ENCODE results near the gene BACE1. TPM values are rescaled to one million over a fixed set of nuclear protein-coding genes. Genes with fewer than 3 reads are reported as not detected.

BACE1 gene
- total and polyA plus RNA-seq, 2 of the 13 experiments (the other 11 are each of a cell fraction or from before 2014, with no cell fraction given): 7.5 to 17.9 TPM

DNA sequence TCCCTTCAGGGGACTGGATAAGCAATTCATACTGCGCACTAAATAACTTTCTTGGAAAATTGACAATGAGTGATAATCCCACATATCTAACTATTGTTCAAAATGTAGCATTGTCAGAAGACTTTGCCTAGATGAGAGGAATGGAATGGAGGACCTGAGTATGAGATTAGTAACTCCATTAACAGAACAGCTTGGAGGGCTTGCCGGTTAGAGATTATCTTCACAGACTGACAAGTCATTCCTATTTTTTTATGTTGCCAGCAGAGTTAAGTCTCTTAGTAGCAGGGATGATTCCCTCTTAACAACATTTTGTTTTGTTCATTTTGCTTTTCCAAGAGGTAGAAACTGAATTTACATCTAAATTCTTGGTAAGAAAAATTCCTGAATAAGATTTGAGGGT is 32.0 kb downstream of the BACE1 start:
- POLR2A ChIA-PET: interaction anchor here (1.1 kb wide), 1 partner anchor 16 kb away, joined by 3 read pairs; no protein-coding TSS in a partner anchor
- Histone ChIP-seq H3K4me2 (ENCODE audit: low read depth, low read length) (no peak overlapping the region), H3K27me3 (ENCODE audit: control insufficient read depth in 1 of 2, insufficient read depth in 2 of 2, low read length in 2 of 2) (no peaks in the 10 kb centered on the region), H2AFZ (ENCODE audit: low read length) (no peak overlapping the region), H3K4me1 (ENCODE audit: insufficient read depth, low read length) (no peaks in the 10 kb centered on the region), H3K9ac (ENCODE audit: insufficient read depth, low read depth, low read length) (no peak overlapping the region), H3K4me3 (replicated peaks in 1 of 3; ENCODE audit: insufficient read depth in 1 of 3, low read depth in 2 of 3, low read length in 3 of 3) (no peak overlapping the region), H3K27ac (ENCODE audit: extremely low read length, insufficient read depth, low read length) (no peak overlapping the region), H4K20me1 (ENCODE audit: insufficient read depth, low read length) (no peaks in the 10 kb centered on the region), H3K9me3 (ENCODE audit: low read length) (no peaks in the 10 kb centered on the region), H3K36me3 (replicated peaks in 1 of 2; ENCODE audit: control insufficient read depth in 1 of 2, insufficient read depth in 2 of 2, low read length in 2 of 2) (peaks cover 11 to 54% of the 10 kb centered on the region in 2 experiments), H3K79me2 (ENCODE audit: insufficient read depth, low read length) (no peaks in the 10 kb centered on the region)
- WGBS (ENCODE audit: low lambda C conversion rate): 98% methylated on average over 2 of the region's 2 CpGs
- intact Hi-C loops (cut with micrococcal nuclease; ENCODE audit: unreplicated experiment) (no loop called here), in situ Hi-C loops (cut with HindIII; ENCODE audit: extremely low pct_ligation_motif_present, low pct_unique_long_range_greater_than_20kb) (no loop called here)
- TF ChIP-seq NFE2L2 (IDR thresholded peaks at IDR 0.05; ENCODE audit: low read length): no peak
- no peak for TF ChIP-seq ZMYM3 (CRISPR knock-in tag; IDR thresholded peaks at IDR 0.05)
- no peak for TF ChIP-seq FOXK2 (IDR thresholded peaks at IDR 0.05)
- TF ChIP-seq U2AF2 (IDR thresholded peaks at IDR 0.05; ENCODE audit: low read depth, low read length): no peak
- TF ChIP-seq, protein P1, sequence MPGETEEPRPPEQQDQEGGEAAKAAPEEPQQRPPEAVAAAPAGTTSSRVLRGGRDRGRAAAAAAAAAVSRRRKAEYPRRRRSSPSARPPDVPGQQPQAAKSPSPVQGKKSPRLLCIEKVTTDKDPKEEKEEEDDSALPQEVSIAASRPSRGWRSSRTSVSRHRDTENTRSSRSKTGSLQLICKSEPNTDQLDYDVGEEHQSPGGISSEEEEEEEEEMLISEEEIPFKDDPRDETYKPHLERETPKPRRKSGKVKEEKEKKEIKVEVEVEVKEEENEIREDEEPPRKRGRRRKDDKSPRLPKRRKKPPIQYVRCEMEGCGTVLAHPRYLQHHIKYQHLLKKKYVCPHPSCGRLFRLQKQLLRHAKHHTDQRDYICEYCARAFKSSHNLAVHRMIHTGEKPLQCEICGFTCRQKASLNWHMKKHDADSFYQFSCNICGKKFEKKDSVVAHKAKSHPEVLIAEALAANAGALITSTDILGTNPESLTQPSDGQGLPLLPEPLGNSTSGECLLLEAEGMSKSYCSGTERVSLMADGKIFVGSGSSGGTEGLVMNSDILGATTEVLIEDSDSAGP (CRISPR knock-in tag; IDR thresholded peaks at IDR 0.05; ENCODE audit: borderline replicate concordance): no peak
- FAIRE-seq (no peak), DNase-seq (ENCODE audit: low spot score) (no peak), ATAC-seq (no peak)
- CTCF ChIA-PET (ENCODE audit: low intra/inter-chr PET ratio, low total read pairs): no interaction called here
- no TSS peak for BruUV-seq (replicated peaks)

DNA sequence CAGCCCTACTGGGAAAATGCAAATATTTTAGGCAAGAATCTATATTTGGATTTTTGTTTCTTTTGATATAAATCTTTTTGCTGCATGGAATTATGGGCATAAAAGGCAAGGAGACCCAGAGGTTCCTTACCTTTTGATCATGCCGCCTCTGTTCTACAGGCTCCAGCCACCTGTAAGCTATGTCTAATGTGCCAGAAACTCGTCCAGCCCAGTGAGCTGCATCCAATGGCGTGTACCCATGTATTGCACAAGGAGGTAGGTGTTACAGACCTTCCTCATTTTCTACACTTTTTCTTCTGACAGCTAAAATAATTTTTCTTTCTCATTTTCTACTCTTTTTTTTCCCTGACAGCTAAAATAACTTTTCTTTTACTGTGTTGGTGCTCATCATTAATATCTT is 33.1 kb downstream of the BACE1 start:
- BruUV-seq (replicated peaks): no TSS peak
- H3K79me2 ChIP-seq (ENCODE audit: insufficient read depth, low read length): no peaks in the 10 kb centered on the region
- H3K4me2 ChIP-seq (ENCODE audit: low read depth, low read length): no peak overlapping the region
- H3K9me3 ChIP-seq (ENCODE audit: low read length): no peaks in the 10 kb centered on the region
- no peak overlapping the region for H2AFZ ChIP-seq (ENCODE audit: low read length)
- ATAC-seq (no peak), DNase-seq (ENCODE audit: low spot score) (no peak), FAIRE-seq (no peak)
- H3K27ac ChIP-seq (ENCODE audit: extremely low read length, insufficient read depth, low read length): no peak overlapping the region
- intact Hi-C loops (cut with micrococcal nuclease; ENCODE audit: unreplicated experiment): no loop called here
- ChIA-PET CTCF (ENCODE audit: low intra/inter-chr PET ratio, low total read pairs) (no interaction called here), POLR2A (no interaction called here)
- TF ChIP-seq FOXP1 (IDR thresholded peaks at IDR 0.05) (no peak), FOXP1 (CRISPR knock-in tag; IDR thresholded peaks at IDR 0.05) (no peak), EP300 (IDR thresholded peaks at IDR 0.05; ENCODE audit: low read depth in 2 of 2, low read length in 2 of 2) (no peak), EP300 (CRISPR knock-in tag; IDR thresholded peaks at IDR 0.05; ENCODE audit: borderline replicate concordance) (no peak), JUNB (CRISPR knock-in tag; IDR thresholded peaks at IDR 0.05; ENCODE audit: borderline replicate concordance) (no peak), IKZF1 (IDR thresholded peaks at IDR 0.05) (no peak), ZMYM4 (CRISPR knock-in tag; IDR thresholded peaks at IDR 0.05) (no peak)
- no peaks in the 10 kb centered on the region for H3K4me1 ChIP-seq (ENCODE audit: insufficient read depth, low read length)
- in situ Hi-C loops (cut with HindIII; ENCODE audit: extremely low pct_ligation_motif_present, low pct_unique_long_range_greater_than_20kb): no loop called here
- no peaks in the 10 kb centered on the region for H3K27me3 ChIP-seq (ENCODE audit: control insufficient read depth in 1 of 2, insufficient read depth in 2 of 2, low read length in 2 of 2)
- peaks cover 11 to 48% of the 10 kb centered on the region in 2 experiments for H3K36me3 ChIP-seq (replicated peaks in 1 of 2; ENCODE audit: control insufficient read depth in 1 of 2, insufficient read depth in 2 of 2, low read length in 2 of 2)
- H3K9ac ChIP-seq (ENCODE audit: insufficient read depth, low read depth, low read length): no peak overlapping the region
- H4K20me1 ChIP-seq (ENCODE audit: insufficient read depth, low read length): no peaks in the 10 kb centered on the region
- no peak overlapping the region for H3K4me3 ChIP-seq (replicated peaks in 1 of 3; ENCODE audit: insufficient read depth in 1 of 3, low read depth in 2 of 3, low read length in 3 of 3)
- 94% methylated on average over 3 of the region's 3 CpGs for WGBS (ENCODE audit: low lambda C conversion rate)
